ENCODE results near the gene FUT7. TPM values are rescaled to one million over a fixed set of nuclear protein-coding genes. Genes with fewer than 3 reads are reported as not detected.

Gene FUT7
- total RNA-seq, 2 experiments from 2014 or later, result 0.39 to 0.62 TPM

DNA sequence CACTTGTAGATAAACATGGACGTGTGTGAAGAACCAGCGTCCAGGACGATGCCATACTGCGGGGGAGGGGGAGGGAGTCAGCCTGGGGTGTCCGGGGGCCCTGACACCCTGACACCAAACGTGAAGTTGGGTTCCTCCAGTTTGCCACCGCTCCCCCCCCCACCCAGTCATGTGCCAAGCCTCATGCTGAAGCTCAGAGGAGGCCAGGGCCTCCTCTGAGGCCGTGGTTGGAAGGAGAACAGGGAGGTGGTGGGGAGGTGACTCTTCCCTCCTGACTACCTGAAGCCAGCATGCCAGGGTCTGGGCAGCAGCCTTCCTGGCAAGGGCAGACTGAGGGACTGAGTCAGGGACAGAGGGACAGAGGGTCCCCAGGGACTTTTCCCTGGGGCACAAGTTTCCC lies 20.4 kb upstream of the FUT7 start:
- H3K9me3 Mint-ChIP-seq, result no peaks in the 10 kb centered on the region
- no peak overlapping the region for H3K4me3 Mint-ChIP-seq
- POLR2A ChIA-PET, result interaction anchor here (0.6 to 1.9 kb wide), 4 partner anchors 16 to 35 kb away, joined by 3 to 5 read pairs (median 3); partner anchors contain the start of genes MAN1B1 and SAPCD2
- no peaks in the 10 kb centered on the region for H3K36me3 Mint-ChIP-seq
- ATAC-seq (ENCODE audit: low read depth) (no peak), DNase-seq (no peak)
- H3K27me3 Mint-ChIP-seq, result peaks cover 31% of the 10 kb centered on the region
- peaks cover 2% of the 10 kb centered on the region for H3K4me1 Mint-ChIP-seq
- no peak overlapping the region for H3K27ac Mint-ChIP-seq

GRCh38 chr9:137051145-137051724 lies 19.3 kb upstream of the FUT7 start:
- POLR2A ChIA-PET, result no interaction called here
- Mint-ChIP-seq H3K4me1 (peaks cover 2% of the 10 kb centered on the region), H3K27me3 (peaks cover 33% of the 10 kb centered on the region), H3K36me3 (no peaks in the 10 kb centered on the region), H3K27ac (no peak overlapping the region), H3K4me3 (no peak overlapping the region), H3K9me3 (no peaks in the 10 kb centered on the region)
- no peak for DNase-seq
- ATAC-seq (ENCODE audit: low read depth), result no peak

- POLR2A ChIA-PET, result no interaction called here
- Mint-ChIP-seq H3K36me3 (no peaks in the 10 kb centered on the region), H3K27ac (peak overlapping the region; percentile 56), H3K4me3 (no peak overlapping the region), H3K27me3 (peaks cover 33% of the 10 kb centered on the region), H3K4me1 (peaks cover 2% of the 10 kb centered on the region), H3K9me3 (no peaks in the 10 kb centered on the region)
- DNase-seq, result no peak
- ATAC-seq (ENCODE audit: low read depth), result no peak
Measured at GRCh38 chr9:137050570-137050969, 18.7 kb upstream of the FUT7 start.

DNA sequence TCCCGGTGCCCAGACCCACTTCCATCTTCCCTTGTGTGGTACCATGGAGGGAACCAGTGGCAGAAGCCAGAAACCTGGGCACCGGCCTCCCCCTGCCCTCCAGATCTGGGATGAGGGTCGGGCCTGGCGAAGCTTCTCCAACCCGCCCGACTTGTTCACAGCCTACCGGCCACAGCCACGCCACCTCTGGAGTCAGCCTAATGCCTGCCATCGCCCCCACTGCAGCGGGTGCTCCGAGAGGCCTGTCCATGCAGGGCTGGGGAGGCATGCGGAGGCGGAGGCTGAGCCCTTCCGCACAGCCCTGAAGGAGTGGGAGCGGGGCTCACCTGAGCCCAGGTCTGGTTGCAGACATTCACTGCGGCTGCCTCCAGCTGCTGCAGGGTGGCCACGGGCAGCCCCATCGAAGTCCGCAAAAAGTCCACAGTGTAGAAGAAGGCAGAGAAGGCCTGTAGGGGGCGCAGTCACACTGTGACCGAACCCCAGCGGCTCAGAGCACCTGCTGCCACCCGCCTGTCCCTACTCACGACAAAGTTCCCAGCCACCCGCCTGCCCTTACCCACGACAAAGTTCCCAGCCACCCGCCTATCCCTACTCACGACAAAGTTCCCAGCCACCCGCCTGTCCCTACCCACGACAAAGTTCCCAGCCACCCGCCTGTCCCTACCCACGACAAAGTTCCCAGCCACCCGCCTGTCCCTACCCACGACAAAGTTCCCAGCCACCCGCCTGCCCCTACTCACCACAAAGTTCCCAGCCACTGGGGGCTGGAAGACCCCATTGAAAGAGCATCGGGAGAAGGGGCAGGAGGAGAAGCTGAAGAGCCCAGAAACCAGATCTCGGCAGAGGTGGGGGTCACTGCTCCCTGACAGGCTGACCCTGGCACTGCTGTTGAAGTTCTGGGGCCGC lies 17.9 kb upstream of the FUT7 start:
- H3K36me3 Mint-ChIP-seq, result no peaks in the 10 kb centered on the region
- H3K27me3 Mint-ChIP-seq, result peaks cover 37% of the 10 kb centered on the region
- peak overlapping the region; percentile 12 for H3K27ac Mint-ChIP-seq
- POLR2A ChIA-PET, result interaction anchor here (0.7 kb wide), 1 partner anchor 173 kb away, joined by 3 read pairs; no protein-coding TSS in a partner anchor
- DNase-seq, result no peak
- no peaks in the 10 kb centered on the region for H3K9me3 Mint-ChIP-seq
- peak; percentile 39 for ATAC-seq (ENCODE audit: low read depth)
- H3K4me1 Mint-ChIP-seq, result peaks cover 5% of the 10 kb centered on the region
- H3K4me3 Mint-ChIP-seq, result no peak overlapping the region

DNA sequence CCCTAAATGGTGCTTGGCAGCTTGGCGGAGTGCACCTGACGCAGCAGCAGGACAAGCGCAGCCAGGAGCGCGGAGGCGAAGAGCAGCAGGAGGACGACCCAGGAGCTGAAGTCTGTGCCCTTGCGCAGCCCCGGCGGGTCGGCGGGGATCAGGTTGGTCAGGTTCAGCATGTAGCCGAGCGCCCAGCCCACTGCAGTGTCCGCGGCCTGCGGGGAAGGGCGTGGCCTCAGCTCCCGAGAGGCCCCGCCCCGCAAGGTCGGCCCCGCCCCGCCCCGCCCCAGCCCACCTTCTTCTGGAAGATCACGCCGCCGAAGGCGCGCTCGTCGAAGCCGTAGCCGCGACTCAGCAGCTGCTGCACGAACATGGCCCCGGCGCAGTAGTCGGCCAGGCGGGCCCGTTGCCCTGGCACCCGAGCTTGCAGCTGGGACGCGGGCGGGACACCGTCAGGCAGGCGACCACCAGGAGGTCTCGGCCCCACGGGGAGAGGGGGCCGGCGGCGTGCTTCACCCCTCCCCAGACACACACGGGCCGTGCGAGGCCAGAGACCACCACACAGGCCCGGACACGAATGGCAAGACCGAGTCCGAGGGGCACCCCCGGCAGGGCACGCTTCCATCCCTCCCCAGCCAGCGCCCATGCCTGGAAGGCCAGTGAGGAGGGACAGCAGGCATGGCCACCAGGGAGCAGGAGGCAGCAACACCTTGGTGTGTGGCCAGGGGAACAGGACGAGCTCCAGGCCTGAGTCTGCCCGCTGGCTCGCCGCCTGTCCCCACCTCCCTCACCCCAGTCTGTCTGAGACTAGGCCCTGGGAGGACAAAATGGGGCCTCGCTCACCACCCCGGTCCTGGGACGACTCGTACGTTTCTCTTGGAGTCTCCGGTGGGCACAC lies 17.0 kb upstream of the FUT7 start:
- Mint-ChIP-seq H3K4me1 (peaks cover 10% of the 10 kb centered on the region), H3K27me3 (peaks cover 37% of the 10 kb centered on the region), H3K9me3 (no peaks in the 10 kb centered on the region), H3K4me3 (no peak overlapping the region), H3K36me3 (no peaks in the 10 kb centered on the region), H3K27ac (no peak overlapping the region)
- DNase-seq (no peak), ATAC-seq (ENCODE audit: low read depth) (no peak)
- POLR2A ChIA-PET, result interaction anchor here (0.7 kb wide), 1 partner anchor 174 kb away, joined by 3 read pairs; no protein-coding TSS in a partner anchor

- no peak within 1 kb of the TSS for H3K27ac Mint-ChIP-seq
- H3K4me3 Mint-ChIP-seq, result peak within 1 kb of the TSS; percentile 71
- DNase-seq, result peak; percentile 86
- H3K27me3 Mint-ChIP-seq, result peaks cover 32% of the 10 kb centered on the region
- no peaks in the 10 kb centered on the region for H3K9me3 Mint-ChIP-seq
- POLR2A ChIA-PET, result interaction anchor here (0.6 to 1.5 kb wide), 9 partner anchors 9 to 190 kb away, joined by 3 to 7 read pairs (median 4); partner anchors contain the start of gene SAPCD2
- peak; percentile 67 for ATAC-seq (ENCODE audit: low read depth)
- H3K4me1 Mint-ChIP-seq, result peaks cover 10% of the 10 kb centered on the region
- no peaks in the 10 kb centered on the region for H3K36me3 Mint-ChIP-seq
Measured at GRCh38 chr9:137046088-137046787, 14.3 kb upstream of the FUT7 start, which contains the start of gene NPDC1. Gene NPDC1 (minus strand): TSS chr9:137046177. CDS start chr9:137045989, 188 bp downstream.

GRCh38 chr9:137045294-137046087 lies 13.6 kb upstream of the FUT7 start:
- Mint-ChIP-seq H3K36me3 (no peaks in the 10 kb centered on the region), H3K9me3 (no peaks in the 10 kb centered on the region), H3K27ac (no peak overlapping the region), H3K4me3 (peak overlapping the region; percentile 71), H3K27me3 (peaks cover 31% of the 10 kb centered on the region), H3K4me1 (peaks cover 10% of the 10 kb centered on the region)
- DNase-seq (no peak), ATAC-seq (ENCODE audit: low read depth) (peak; percentile 23)
- POLR2A ChIA-PET, result interaction anchor here (0.6 to 1.4 kb wide), 3 partner anchors 19 to 80 kb away, joined by 3 to 5 read pairs (median 4); partner anchors contain the start of gene SAPCD2

- peaks cover 24% of the 10 kb centered on the region for H3K27me3 Mint-ChIP-seq
- peak; percentile 48 for DNase-seq
- no peak for ATAC-seq (ENCODE audit: low read depth)
- no peaks in the 10 kb centered on the region for H3K9me3 Mint-ChIP-seq
- no peaks in the 10 kb centered on the region for H3K36me3 Mint-ChIP-seq
- peak overlapping the region; percentile 71 for H3K4me3 Mint-ChIP-seq
- peaks cover 10% of the 10 kb centered on the region for H3K4me1 Mint-ChIP-seq
- POLR2A ChIA-PET, result interaction anchor here (0.6 to 1.0 kb wide), 2 partner anchors 26 to 79 kb away, joined by 3 to 4 read pairs; partner anchors contain the start of gene SAPCD2
- H3K27ac Mint-ChIP-seq, result no peak overlapping the region
Measured at GRCh38 chr9:137044502-137045177, 12.8 kb upstream of the FUT7 start.

- Mint-ChIP-seq H3K4me3 (no peak overlapping the region), H3K4me1 (peaks cover 8% of the 10 kb centered on the region), H3K36me3 (no peaks in the 10 kb centered on the region), H3K9me3 (no peaks in the 10 kb centered on the region), H3K27ac (no peak overlapping the region), H3K27me3 (peaks cover 20% of the 10 kb centered on the region)
- DNase-seq (no peak), ATAC-seq (ENCODE audit: low read depth) (no peak)
- POLR2A ChIA-PET, result interaction anchor here (1.0 kb wide), 1 partner anchor 26 kb away, joined by 3 read pairs; the partner anchor contains the start of gene SAPCD2
Measured at GRCh38 chr9:137044037-137044436, 12.1 kb upstream of the FUT7 start.

- Mint-ChIP-seq H3K27me3 (peaks cover 16% of the 10 kb centered on the region), H3K4me1 (peaks cover 8% of the 10 kb centered on the region), H3K36me3 (no peaks in the 10 kb centered on the region), H3K9me3 (no peaks in the 10 kb centered on the region), H3K27ac (no peak overlapping the region), H3K4me3 (no peak overlapping the region)
- DNase-seq, result no peak
- ATAC-seq (ENCODE audit: low read depth), result no peak
- POLR2A ChIA-PET, result no interaction called here
Measured at GRCh38 chr9:137042751-137043727, 11.2 kb upstream of the FUT7 start.

All from activated naive CD8-positive, alpha-beta T cell treated with anti-CD3 and anti-CD28 coated beads, Interleukin-2, amount 10 ng/mL, durations not matched to agents 7 days and 5 days (primary cell).